ENCODE data around the gene KLHL14. TPM values are rescaled to one million over a fixed set of nuclear protein-coding genes. Genes with fewer than 3 reads are reported as not detected.
"Not testable (repeated sequence)": the region's sequence is repeated elsewhere in the genome, so short reads cannot be mapped to it uniquely, and the experiment has no call there.

Gene KLHL14
- total and polyA plus RNA-seq, 7 donors, result 0.01 TPM; not detected in 6

DNA sequence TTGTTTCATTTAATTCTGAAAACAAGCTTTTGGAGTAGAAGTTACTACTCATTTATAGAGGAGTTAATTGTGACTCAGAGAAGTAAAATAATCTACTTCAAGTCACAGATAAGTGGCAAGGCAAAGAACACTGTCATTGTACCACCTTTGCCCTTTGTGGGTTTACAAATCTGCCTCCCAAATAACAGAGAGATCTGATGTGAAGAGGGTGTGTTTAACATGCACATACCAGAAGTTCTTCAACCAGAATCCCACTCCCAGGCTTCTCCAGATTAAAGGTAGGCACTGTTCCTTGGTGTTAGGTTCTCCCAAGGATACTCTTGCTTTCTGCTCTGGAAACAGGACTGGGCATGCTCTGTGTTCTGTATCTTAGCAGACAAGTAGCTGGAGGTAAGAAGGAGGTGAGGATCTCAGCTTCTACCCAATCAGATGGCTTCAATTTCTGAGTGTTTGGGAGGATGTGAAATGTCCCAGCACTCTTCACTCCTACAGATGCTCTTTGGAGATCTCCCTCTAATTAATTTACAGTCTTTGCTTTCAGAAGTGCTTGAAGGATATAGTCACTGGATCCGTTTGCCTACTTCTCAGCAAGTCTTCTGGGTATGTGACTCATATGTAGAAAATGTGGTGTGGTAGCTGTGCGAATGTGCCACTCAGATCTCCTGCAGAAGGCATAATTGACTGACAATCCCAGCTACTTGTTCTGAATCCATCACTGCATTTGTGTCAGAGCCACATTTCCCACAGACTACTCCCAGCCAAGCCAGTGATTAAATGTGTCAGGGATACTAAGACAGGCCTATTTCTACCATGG is 111.1 kb downstream of the KLHL14 start:
- intact Hi-C loops (cut with DNase I), result no loop called here
- Histone ChIP-seq H3K27me3 (ENCODE audit: insufficient read depth in 3 of 3, low read length in 2 of 3) (no peaks in the 10 kb centered on the region), H3K4me3 (no peak overlapping the region), H3K27ac (no peak overlapping the region), H3K9me3 (no peaks in the 10 kb centered on the region), H3K36me3 (ENCODE audit: insufficient read depth in 1 of 2, low read depth in 1 of 2) (no peaks in the 10 kb centered on the region), H3K4me1 (no peaks in the 10 kb centered on the region)
- 49 to 69% (median 57%) methylated on average over 2 of the region's 2 CpGs for WGBS, 3 donors
- no peak for DNase-seq
- TF ChIP-seq, protein P1, sequence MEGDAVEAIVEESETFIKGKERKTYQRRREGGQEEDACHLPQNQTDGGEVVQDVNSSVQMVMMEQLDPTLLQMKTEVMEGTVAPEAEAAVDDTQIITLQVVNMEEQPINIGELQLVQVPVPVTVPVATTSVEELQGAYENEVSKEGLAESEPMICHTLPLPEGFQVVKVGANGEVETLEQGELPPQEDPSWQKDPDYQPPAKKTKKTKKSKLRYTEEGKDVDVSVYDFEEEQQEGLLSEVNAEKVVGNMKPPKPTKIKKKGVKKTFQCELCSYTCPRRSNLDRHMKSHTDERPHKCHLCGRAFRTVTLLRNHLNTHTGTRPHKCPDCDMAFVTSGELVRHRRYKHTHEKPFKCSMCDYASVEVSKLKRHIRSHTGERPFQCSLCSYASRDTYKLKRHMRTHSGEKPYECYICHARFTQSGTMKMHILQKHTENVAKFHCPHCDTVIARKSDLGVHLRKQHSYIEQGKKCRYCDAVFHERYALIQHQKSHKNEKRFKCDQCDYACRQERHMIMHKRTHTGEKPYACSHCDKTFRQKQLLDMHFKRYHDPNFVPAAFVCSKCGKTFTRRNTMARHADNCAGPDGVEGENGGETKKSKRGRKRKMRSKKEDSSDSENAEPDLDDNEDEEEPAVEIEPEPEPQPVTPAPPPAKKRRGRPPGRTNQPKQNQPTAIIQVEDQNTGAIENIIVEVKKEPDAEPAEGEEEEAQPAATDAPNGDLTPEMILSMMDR (IDR thresholded peaks at IDR 0.05), result no peak
- ATAC-seq, result no peak

DNA sequence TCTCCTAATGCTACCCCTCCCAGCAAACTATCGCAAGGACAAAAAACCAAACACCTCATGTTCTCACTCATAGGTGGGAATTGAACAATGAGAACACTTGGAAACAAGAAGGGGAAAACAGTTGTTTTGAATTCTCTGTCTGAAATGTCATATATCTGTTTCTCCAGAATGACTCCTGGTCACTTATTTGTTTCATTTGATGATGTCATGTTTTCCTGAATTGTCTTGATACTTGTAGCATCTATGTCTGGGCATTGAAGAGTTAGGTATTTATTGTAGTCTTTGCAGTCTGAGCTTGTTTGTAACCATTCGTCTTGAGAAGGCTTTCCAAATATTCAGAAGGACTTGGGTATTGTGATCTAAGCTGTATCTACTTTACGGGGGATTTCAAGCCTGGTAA is 118.3 kb downstream of the KLHL14 start:
- H3K9me3 ChIP-seq; ATAC-seq; H3K4me1 ChIP-seq; H3K36me3 ChIP-seq (ENCODE audit: insufficient read depth in 1 of 2, low read depth in 1 of 2); H3K27me3 ChIP-seq (ENCODE audit: insufficient read depth in 3 of 3, low read length in 2 of 3); DNase-seq; intact Hi-C loops (cut with DNase I); H3K27ac ChIP-seq; H3K4me3 ChIP-seq: not testable (repeated sequence)
- WGBS, 3 donors, result 90 to 96% (median 94%) methylated on average over 3 of the region's 3 CpGs

DNA sequence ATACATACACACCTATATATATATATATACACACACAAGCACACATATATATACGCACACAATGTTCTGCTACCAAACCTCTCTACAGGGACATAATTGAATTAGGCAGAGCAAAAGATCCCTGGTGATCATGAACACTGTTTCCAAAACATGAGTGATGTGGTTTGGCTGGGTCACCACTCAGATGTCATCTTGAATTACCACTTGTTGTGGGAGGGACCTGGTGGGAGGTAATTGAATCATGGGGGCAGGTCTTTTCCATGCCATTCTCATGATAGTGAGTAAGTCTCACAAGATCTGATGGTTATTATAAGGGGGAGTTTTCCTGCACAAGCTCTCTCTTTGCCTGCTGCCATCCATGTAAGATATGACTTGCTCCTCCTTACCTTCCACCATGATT is 135.2 kb downstream of the KLHL14 start:
- intact Hi-C loops (cut with DNase I); H3K27me3 ChIP-seq (ENCODE audit: insufficient read depth in 3 of 3, low read length in 2 of 3); H3K27ac ChIP-seq; H3K4me1 ChIP-seq; DNase-seq; ATAC-seq; H3K9me3 ChIP-seq; H3K4me3 ChIP-seq; H3K36me3 ChIP-seq (ENCODE audit: insufficient read depth in 1 of 2, low read depth in 1 of 2): not testable (repeated sequence)
- whole genome bisulfite sequencing, 3 donors, result 86 to 91% (median 88%) methylated on average over 1 of the region's 1 CpG

DNA sequence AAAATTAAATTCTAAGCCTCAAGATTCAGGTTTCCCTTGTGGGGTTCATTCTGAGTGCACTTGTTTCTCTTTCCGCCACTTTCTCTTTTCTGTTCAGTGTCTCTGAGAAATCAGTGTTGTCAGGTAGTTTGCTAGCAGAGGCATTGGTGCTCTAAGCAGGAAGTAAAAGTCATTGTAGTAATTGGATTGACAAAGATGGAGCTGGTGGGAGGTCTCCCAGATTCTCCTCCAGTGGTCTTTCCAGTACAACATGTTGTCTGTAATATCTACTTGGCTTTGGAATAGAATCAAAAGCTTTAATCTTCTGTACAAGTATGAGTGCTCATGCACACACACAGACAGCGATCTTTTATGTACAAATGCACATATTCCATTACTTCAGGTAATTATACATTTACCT is 135.6 kb downstream of the KLHL14 start:
- H3K4me3 ChIP-seq, result no peak overlapping the region
- peaks cover 0 to 3% (median 0%) of the 10 kb centered on the region in 3 donors for H3K27me3 ChIP-seq (ENCODE audit: insufficient read depth in 3 of 3, low read length in 2 of 3)
- no peaks in the 10 kb centered on the region for H3K9me3 ChIP-seq
- ATAC-seq (no peak), DNase-seq (no peak)
- H3K4me1 ChIP-seq, result no peaks in the 10 kb centered on the region
- no peak overlapping the region for H3K27ac ChIP-seq
- TF ChIP-seq, protein P1 (IDR thresholded peaks at IDR 0.05), result no peak
- intact Hi-C loops (cut with DNase I), result no loop called here
- H3K36me3 ChIP-seq (ENCODE audit: insufficient read depth in 1 of 2, low read depth in 1 of 2), result no peaks in the 10 kb centered on the region
- 89% methylated on average over 2 of the region's 2 CpGs for WGBS, 3 donors

DNA sequence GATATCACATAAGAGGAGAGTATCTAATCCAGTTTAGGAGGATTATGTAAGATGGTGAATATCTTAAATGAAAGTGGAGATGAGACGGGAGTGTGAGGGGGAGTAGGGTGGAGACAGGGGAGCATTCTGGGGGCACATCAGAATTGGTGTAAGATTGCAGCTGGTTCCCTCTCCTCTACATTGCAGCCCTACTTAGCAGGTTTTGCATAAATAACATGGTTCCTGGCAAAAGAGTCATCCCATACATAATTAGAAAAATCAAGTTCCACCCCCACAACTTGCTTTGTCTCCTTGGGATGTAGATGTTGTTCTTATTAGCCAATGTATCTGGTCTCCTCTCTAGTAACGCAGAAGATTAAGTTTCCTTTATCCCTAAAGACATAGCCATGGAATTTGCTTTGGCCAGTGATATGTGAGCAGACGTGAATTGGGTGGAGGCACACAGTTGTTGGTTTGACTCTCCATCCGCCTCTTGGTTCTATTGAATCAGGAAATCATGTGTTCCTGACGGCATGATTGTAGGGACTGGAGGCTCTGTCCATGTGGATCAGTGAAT is 137.9 kb downstream of the KLHL14 start:
- TF ChIP-seq, protein P1 (IDR thresholded peaks at IDR 0.05), result no peak
- no peak for DNase-seq
- no peaks in the 10 kb centered on the region for H3K36me3 ChIP-seq (ENCODE audit: insufficient read depth in 1 of 2, low read depth in 1 of 2)
- H3K4me1 ChIP-seq, result no peaks in the 10 kb centered on the region
- H3K4me3 ChIP-seq, result no peak overlapping the region
- H3K27me3 ChIP-seq (ENCODE audit: insufficient read depth in 3 of 3, low read length in 2 of 3), result peaks cover 0 to 3% (median 0%) of the 10 kb centered on the region in 3 donors
- H3K9me3 ChIP-seq, result no peaks in the 10 kb centered on the region
- WGBS, 3 donors, result 70 to 73% (median 70%) methylated on average over 5 of the region's 5 CpGs
- intact Hi-C loops (cut with DNase I), result no loop called here
- ATAC-seq, result no peak
- H3K27ac ChIP-seq, result no peak overlapping the region
